ENCODE data around the gene CPXM2.

DNA sequence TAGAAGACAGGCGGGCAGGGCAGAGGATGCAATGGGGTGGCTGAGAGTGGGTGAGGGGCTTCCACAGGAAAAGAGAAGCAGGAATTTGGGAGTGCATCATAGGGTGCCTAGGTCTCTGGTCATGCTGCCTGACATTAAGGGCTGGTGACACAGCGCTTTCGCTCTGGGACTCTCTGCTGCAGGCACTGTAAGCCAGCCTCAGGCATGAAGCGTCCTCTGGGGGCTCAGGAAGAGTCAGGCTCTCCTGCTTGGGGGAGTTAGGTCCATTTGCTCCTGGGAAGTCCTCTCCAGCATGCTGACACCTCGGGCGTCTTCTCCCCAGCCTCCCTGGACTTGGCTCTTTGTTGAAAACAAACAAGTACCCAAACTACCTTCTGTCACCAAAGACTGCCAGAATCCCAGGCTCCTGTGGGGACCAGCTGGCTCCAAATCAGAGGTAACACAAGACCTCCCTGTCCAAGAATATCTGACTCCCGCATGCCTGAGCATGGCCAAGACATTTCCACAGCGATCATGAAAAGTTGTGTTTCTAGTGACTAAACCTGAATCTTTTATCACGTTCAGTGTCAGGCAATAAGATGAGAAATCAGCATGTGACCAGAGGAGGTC, 170.1 kb downstream of the CPXM2 start:
- TF ChIP-seq, protein P1, sequence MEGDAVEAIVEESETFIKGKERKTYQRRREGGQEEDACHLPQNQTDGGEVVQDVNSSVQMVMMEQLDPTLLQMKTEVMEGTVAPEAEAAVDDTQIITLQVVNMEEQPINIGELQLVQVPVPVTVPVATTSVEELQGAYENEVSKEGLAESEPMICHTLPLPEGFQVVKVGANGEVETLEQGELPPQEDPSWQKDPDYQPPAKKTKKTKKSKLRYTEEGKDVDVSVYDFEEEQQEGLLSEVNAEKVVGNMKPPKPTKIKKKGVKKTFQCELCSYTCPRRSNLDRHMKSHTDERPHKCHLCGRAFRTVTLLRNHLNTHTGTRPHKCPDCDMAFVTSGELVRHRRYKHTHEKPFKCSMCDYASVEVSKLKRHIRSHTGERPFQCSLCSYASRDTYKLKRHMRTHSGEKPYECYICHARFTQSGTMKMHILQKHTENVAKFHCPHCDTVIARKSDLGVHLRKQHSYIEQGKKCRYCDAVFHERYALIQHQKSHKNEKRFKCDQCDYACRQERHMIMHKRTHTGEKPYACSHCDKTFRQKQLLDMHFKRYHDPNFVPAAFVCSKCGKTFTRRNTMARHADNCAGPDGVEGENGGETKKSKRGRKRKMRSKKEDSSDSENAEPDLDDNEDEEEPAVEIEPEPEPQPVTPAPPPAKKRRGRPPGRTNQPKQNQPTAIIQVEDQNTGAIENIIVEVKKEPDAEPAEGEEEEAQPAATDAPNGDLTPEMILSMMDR (IDR thresholded peaks at IDR 0.05) = no peak
- no peak for TF ChIP-seq POLR2A (IDR thresholded peaks at IDR 0.05)

Data from uterus (tissue), 2 donors.